WTC11 (cell line): ENCODE results near the gene ZNF490. TPM values are rescaled to one million over a fixed set of nuclear protein-coding genes. Genes with fewer than 3 reads are reported as not detected.

Source experiments
- ATAC-seq: fragments of 200-7000 bp; cut with Tn5 transposase; 2 replicates; pipeline ENCODE4 v1.10.0; 2021; ENCODE audit warnings: mild to moderate bottlenecking, moderate library complexity
- CTCF ChIA-PET: fragments of 300-600 bp; sonication (Branson Sonifier 250); formaldehyde crosslinking; loops from one replicate; lab custom pipeline; 2021; ENCODE audit warnings: antibody characterized with exemption; lab: Charles Lee
- POLR2A ChIA-PET: fragments of 350-600 bp; sonication (Branson Sonifier 250); formaldehyde crosslinking; loops from one replicate; lab custom pipeline; 2021; ENCODE audit warnings: antibody characterized with exemption; lab: Charles Lee
- DNase-seq: peaks from one replicate; pipeline ENCODE4 v3.0.0; 2021; ENCODE audit warnings: low spot score
- H3K27ac Mint-ChIP-seq: 2 replicates; pipeline ENCODE4 v1.8.0; 2021; ENCODE audit warnings: mixed read lengths
- H3K27me3 Mint-ChIP-seq: 2 replicates; pipeline ENCODE4 v1.8.0; 2021; ENCODE audit warnings: low read depth, mild to moderate bottlenecking, moderate library complexity, mixed read lengths
- H3K36me3 Mint-ChIP-seq: 2 replicates; pipeline ENCODE4 v1.8.0; 2021; ENCODE audit warnings: mixed read lengths
- H3K4me1 Mint-ChIP-seq: 2 replicates; pipeline ENCODE4 v1.8.0; 2022; ENCODE audit warnings: mixed read lengths
- H3K4me3 Mint-ChIP-seq: 2 replicates; pipeline ENCODE4 v1.8.0; 2021; ENCODE audit warnings: mild to moderate bottlenecking, moderate library complexity, mixed read lengths
- H3K9me3 Mint-ChIP-seq: 2 replicates; pipeline ENCODE4 v1.8.0; 2021; ENCODE audit warnings: mixed read lengths
- CBFB ChIP-seq: sonication (generic); formaldehyde crosslinking; IDR thresholded peaks from 2 replicates; pipeline ENCODE4 v1.8.1; 2022; ENCODE audit warnings: mild to moderate bottlenecking, low read depth, missing genetic modification reagents
- CDX4 ChIP-seq: fragments of 250-450 bp; sonication (Bioruptor Pico); IDR thresholded peaks from 2 replicates; pipeline ENCODE4 v1.9.0; 2021; ENCODE audit warnings: moderate library complexity, mild to moderate bottlenecking, inconsistent platforms, borderline replicate concordance
- CREB1 ChIP-seq: sonication (generic); formaldehyde crosslinking; IDR thresholded peaks from 2 replicates; pipeline ENCODE4 v1.8.0; 2023; ENCODE audit warnings: mild to moderate bottlenecking, missing genetic modification reagents
- ELF4 ChIP-seq: sonication (generic); formaldehyde crosslinking; IDR thresholded peaks from 2 replicates; pipeline ENCODE4 v1.8.1; 2022; ENCODE audit warnings: low read depth, mild to moderate bottlenecking, moderate library complexity, missing genetic modification reagents
- ESRRA ChIP-seq: sonication (generic); formaldehyde crosslinking; IDR thresholded peaks from 2 replicates; pipeline ENCODE4 v1.8.1; 2022; ENCODE audit warnings: mild to moderate bottlenecking, missing genetic modification reagents, borderline replicate concordance
- FOXP1 ChIP-seq: sonication (generic); formaldehyde crosslinking; IDR thresholded peaks from 2 replicates; pipeline ENCODE4 v1.8.0; 2022; ENCODE audit warnings: missing genetic modification reagents, mild to moderate bottlenecking, moderate library complexity, borderline replicate concordance
- GTF2I ChIP-seq: fragments of 250-450 bp; sonication (Bioruptor Pico); conservative IDR thresholded peaks from 2 replicates; pipeline ENCODE4 v1.4.0; 2021; ENCODE audit warnings: mild to moderate bottlenecking
- HMGA2 ChIP-seq: fragments of 250-450 bp; sonication (Bioruptor Pico); IDR thresholded peaks from 2 replicates; pipeline ENCODE4 v1.4.0; 2021; ENCODE audit warnings: mild to moderate bottlenecking, moderate library complexity
- IRF1 ChIP-seq: sonication (generic); formaldehyde crosslinking; IDR thresholded peaks from 2 replicates; pipeline ENCODE4 v1.8.0; 2023; ENCODE audit warnings: missing genetic modification reagents
- MAX ChIP-seq: sonication (generic); formaldehyde crosslinking; IDR thresholded peaks from 2 replicates; pipeline ENCODE4 v1.8.0; 2022; ENCODE audit warnings: mild to moderate bottlenecking, missing genetic modification reagents
- MYBL2 ChIP-seq: sonication (generic); formaldehyde crosslinking; IDR thresholded peaks from 2 replicates; pipeline ENCODE4 v1.8.1; 2023; ENCODE audit warnings: mild to moderate bottlenecking, moderate library complexity, missing genetic modification reagents
- NFATC4 ChIP-seq: fragments of 250-450 bp; sonication (Bioruptor Pico); IDR thresholded peaks from 2 replicates; pipeline ENCODE4 v1.9.0; 2021; ENCODE audit warnings: mild to moderate bottlenecking
- NFYB ChIP-seq: sonication (generic); formaldehyde crosslinking; conservative IDR thresholded peaks from 2 replicates; pipeline ENCODE4 v1.8.0; 2022; ENCODE audit warnings: low read depth, missing genetic modification reagents
- OVOL2 ChIP-seq: fragments of 250-450 bp; sonication (Bioruptor Pico); IDR thresholded peaks from 2 replicates; pipeline ENCODE4 v1.9.0; 2021; ENCODE audit warnings: mild to moderate bottlenecking, borderline replicate concordance
- PRDM15 ChIP-seq: sonication (generic); formaldehyde crosslinking; IDR thresholded peaks from 2 replicates; pipeline ENCODE4 v1.8.0; 2022; ENCODE audit warnings: missing genetic modification reagents
- RELA ChIP-seq: sonication (generic); formaldehyde crosslinking; IDR thresholded peaks from 2 replicates; pipeline ENCODE4 v1.8.1; 2022; ENCODE audit warnings: missing genetic modification reagents, mild to moderate bottlenecking, borderline replicate concordance
- SMAD3 ChIP-seq: sonication (generic); formaldehyde crosslinking; IDR thresholded peaks from 2 replicates; pipeline ENCODE4 v1.8.0; 2022; ENCODE audit warnings: missing genetic modification reagents, mild to moderate bottlenecking, borderline replicate concordance
- SMAD4 ChIP-seq: sonication (generic); formaldehyde crosslinking; IDR thresholded peaks from 2 replicates; pipeline ENCODE4 v1.8.0; 2022; ENCODE audit warnings: mild to moderate bottlenecking, missing genetic modification reagents
- TCF7 ChIP-seq: sonication (generic); formaldehyde crosslinking; IDR thresholded peaks from 2 replicates; pipeline ENCODE4 v1.8.0; 2022; ENCODE audit warnings: mild to moderate bottlenecking, low read depth, missing genetic modification reagents, moderate library complexity
- TEAD1 ChIP-seq: sonication (generic); formaldehyde crosslinking; IDR thresholded peaks from 2 replicates; pipeline ENCODE4 v1.8.0; 2022; ENCODE audit warnings: mild to moderate bottlenecking, missing genetic modification reagents
- ZNF121 ChIP-seq: sonication (generic); formaldehyde crosslinking; IDR thresholded peaks from 2 replicates; pipeline ENCODE4 v1.8.0; 2023; ENCODE audit warnings: missing genetic modification reagents
- ZNF138 ChIP-seq: sonication (generic); formaldehyde crosslinking; conservative IDR thresholded peaks from 2 replicates; pipeline ENCODE4 v1.8.1; 2022; ENCODE audit warnings: mild to moderate bottlenecking, moderate library complexity, missing genetic modification reagents
- ZNF317 ChIP-seq: sonication (generic); formaldehyde crosslinking; IDR thresholded peaks from 2 replicates; pipeline ENCODE4 v1.8.1; 2023; ENCODE audit warnings: low read depth, mild to moderate bottlenecking, moderate library complexity, missing genetic modification reagents, borderline replicate concordance
- ZNF671 ChIP-seq: fragments of 250-450 bp; sonication (Bioruptor Pico); IDR thresholded peaks from 2 replicates; pipeline ENCODE4 v1.8.0; 2021; ENCODE audit warnings: mild to moderate bottlenecking
- total RNA-seq: library from RNA; stranded (reverse); gene quantifications from 3 replicates; pipeline ENCODE4 v1.2.3, GENCODE V29; 2021
- TF ChIP-seq, protein P1 (sequence below): sonication (generic); formaldehyde crosslinking; IDR thresholded peaks from 2 replicates; pipeline ENCODE4 v1.8.1; 2022; ENCODE audit warnings: low read depth, mild to moderate bottlenecking, moderate library complexity, missing genetic modification reagents, borderline replicate concordance
- TF ChIP-seq, protein P2 (sequence below): sonication (generic); formaldehyde crosslinking; conservative IDR thresholded peaks from 2 replicates; pipeline ENCODE4 v1.8.1; 2022; ENCODE audit warnings: mild to moderate bottlenecking, missing genetic modification reagents

ZNF490 gene
- total RNA-seq, 1 experiment from 2014 or later: 7.3 TPM

- DNase-seq (no peak), ATAC-seq (no peak)
- peaks cover 31% of the 10 kb centered on the region for H3K9me3 Mint-ChIP-seq
- H3K27ac Mint-ChIP-seq: no peak overlapping the region
- POLR2A ChIA-PET: no interaction called here
- no peaks in the 10 kb centered on the region for H3K4me1 Mint-ChIP-seq
- H3K27me3 Mint-ChIP-seq: no peaks in the 10 kb centered on the region; the same call in 1 of the 2 replicates
- TF ChIP-seq ZNF121 (CRISPR knock-in tag): no peak
- TF ChIP-seq ELF4: no peak
- TF ChIP-seq, protein P1, sequence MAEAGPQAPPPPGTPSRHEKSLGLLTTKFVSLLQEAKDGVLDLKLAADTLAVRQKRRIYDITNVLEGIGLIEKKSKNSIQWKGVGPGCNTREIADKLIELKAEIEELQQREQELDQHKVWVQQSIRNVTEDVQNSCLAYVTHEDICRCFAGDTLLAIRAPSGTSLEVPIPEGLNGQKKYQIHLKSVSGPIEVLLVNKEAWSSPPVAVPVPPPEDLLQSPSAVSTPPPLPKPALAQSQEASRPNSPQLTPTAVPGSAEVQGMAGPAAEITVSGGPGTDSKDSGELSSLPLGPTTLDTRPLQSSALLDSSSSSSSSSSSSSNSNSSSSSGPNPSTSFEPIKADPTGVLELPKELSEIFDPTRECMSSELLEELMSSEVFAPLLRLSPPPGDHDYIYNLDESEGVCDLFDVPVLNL (CRISPR knock-in tag): no peak
- no peak for TF ChIP-seq NFATC4 (CRISPR knock-in tag)
- no peak for TF ChIP-seq MYBL2 (CRISPR knock-in tag)
- TF ChIP-seq PRDM15 (CRISPR knock-in tag): no peak
- no peak for TF ChIP-seq CBFB
- no peak for TF ChIP-seq ZNF317 (CRISPR knock-in tag)
- no peak for TF ChIP-seq GTF2I (CRISPR knock-in tag)
- TF ChIP-seq, protein P2, sequence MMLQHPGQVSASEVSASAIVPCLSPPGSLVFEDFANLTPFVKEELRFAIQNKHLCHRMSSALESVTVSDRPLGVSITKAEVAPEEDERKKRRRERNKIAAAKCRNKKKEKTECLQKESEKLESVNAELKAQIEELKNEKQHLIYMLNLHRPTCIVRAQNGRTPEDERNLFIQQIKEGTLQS: no peak
- no peak for TF ChIP-seq FOXP1 (CRISPR knock-in tag)
- TF ChIP-seq TEAD1 (CRISPR knock-in tag): no peak
- TF ChIP-seq ZNF671 (CRISPR knock-in tag): no peak
- TF ChIP-seq MAX (CRISPR knock-in tag): no peak
- no peak for TF ChIP-seq CREB1 (CRISPR knock-in tag)
- no peak for TF ChIP-seq SMAD3 (CRISPR knock-in tag)
- TF ChIP-seq OVOL2 (CRISPR knock-in tag): no peak
- no peak for TF ChIP-seq RELA (CRISPR knock-in tag)
- TF ChIP-seq ZNF138 (CRISPR knock-in tag): no peak
- TF ChIP-seq HMGA2 (CRISPR knock-in tag): no peak
- CTCF ChIA-PET: no interaction called here
- H3K36me3 Mint-ChIP-seq: peaks cover 66% of the 10 kb centered on the region
- no peak overlapping the region for H3K4me3 Mint-ChIP-seq
Observed at GRCh38 chr19:12629215-12629614, 18.6 kb upstream of the ZNF490 start.

GRCh38 chr19:12628040-12629022 is 17.7 kb upstream of the ZNF490 start:
- Mint-ChIP-seq H3K27ac (no peak overlapping the region), H3K36me3 (peaks cover 72% of the 10 kb centered on the region), H3K4me3 (no peak overlapping the region), H3K27me3 (no peaks in the 10 kb centered on the region; the same call in 1 of the 2 replicates), H3K4me1 (no peaks in the 10 kb centered on the region), H3K9me3 (peaks cover 31% of the 10 kb centered on the region)
- ATAC-seq: no peak
- ChIA-PET POLR2A (no interaction called here), CTCF (interaction anchor here (1.0 kb wide), 1 partner anchor 19 kb away, joined by 4 read pairs; no protein-coding TSS in a partner anchor)
- DNase-seq: no peak
- TF ChIP-seq CDX4 (CRISPR knock-in tag) (no peak), IRF1 (CRISPR knock-in tag) (no peak), SMAD4 (CRISPR knock-in tag) (no peak), TCF7 (no peak), ESRRA (CRISPR knock-in tag) (no peak), ELF4 (no peak), NFYB (CRISPR knock-in tag) (no peak)
- TF ChIP-seq, protein P2: no peak
